ENCODE measurements around the gene TMCC3.
"Not testable (repeated sequence)": the region's sequence is repeated elsewhere in the genome, so short reads cannot be mapped to it uniquely, and the experiment has no call there.

Gene TMCC3

GRCh38 chr12:94616203-94616729 lies 34.1 kb downstream of the TMCC3 start:
- intact Hi-C loops (cut with micrococcal nuclease): no loop called here
- H3K9me3 Mint-ChIP-seq: no peaks in the 10 kb centered on the region

GRCh38 chr12:94615260-94616181 lies 34.8 kb downstream of the TMCC3 start:
- H3K4me3 Mint-ChIP-seq: no peak overlapping the region
- no peaks in the 10 kb centered on the region for H3K36me3 Mint-ChIP-seq (ENCODE audit: low read depth)
- intact Hi-C loops (cut with micrococcal nuclease): no loop called here
- peaks cover 5% of the 10 kb centered on the region for H3K4me1 Mint-ChIP-seq (ENCODE audit: low read depth)
- H3K27me3 Mint-ChIP-seq: peaks cover 4% of the 10 kb centered on the region
- H3K9me3 Mint-ChIP-seq: no peaks in the 10 kb centered on the region
- H3K27ac Mint-ChIP-seq: no peak overlapping the region

More at GRCh38 chr12:94616203-94616729, 34.1 kb downstream of the TMCC3 start:
- no peaks in the 10 kb centered on the region for H3K36me3 Mint-ChIP-seq (ENCODE audit: low read depth)
- H3K4me3 Mint-ChIP-seq: no peak overlapping the region
- H3K4me1 Mint-ChIP-seq (ENCODE audit: low read depth): peaks cover 8% of the 10 kb centered on the region
- peaks cover 2% of the 10 kb centered on the region for H3K27me3 Mint-ChIP-seq
- H3K27ac Mint-ChIP-seq: no peak overlapping the region

DNA sequence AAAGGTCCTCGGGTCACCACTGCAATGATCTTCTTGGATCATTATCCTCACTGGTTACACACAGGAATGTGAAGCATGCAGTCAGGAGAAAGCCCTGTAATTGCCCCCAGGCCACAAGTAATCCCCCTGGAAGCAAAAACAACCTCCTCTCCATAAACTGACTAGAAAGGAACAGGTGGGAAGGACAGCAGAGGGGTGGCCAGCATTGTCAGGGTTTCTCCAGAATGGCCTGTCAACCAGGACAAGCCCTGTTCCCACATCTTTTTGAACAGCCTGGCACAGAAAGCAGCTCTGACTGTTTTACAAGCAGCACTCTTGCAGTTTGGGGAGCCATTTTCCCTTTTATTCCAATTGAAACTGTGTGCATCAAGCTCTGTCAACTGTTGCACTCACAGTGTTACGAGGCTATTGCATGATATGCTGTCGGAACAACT lies 36.1 kb downstream of the TMCC3 start:
- intact Hi-C loops (cut with micrococcal nuclease): no loop called here

DNA sequence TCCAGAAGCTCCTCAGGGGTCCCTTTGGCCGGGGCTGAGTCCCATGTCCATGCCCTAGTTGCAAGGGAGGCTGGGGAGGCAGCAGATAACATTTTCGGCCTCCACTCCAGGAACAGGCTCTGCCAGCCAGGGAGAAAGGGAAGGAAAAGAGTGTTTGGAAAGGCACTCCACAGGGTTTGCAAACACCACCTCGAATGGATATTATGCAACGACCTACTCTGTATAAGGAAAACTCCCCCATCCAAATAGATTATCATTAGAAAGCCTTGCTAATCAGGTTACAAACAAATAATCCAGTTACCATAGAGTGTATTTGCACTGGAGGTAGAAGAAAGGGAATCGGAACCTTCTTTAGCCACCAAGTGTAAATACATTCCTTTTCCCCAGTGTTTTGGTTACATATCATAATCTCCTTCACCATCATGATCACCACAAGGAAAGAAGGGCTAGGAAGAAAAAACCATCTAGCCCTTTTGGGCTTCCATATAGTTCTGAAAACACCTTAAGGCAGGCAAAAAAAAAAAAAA lies 40.4 kb downstream of the TMCC3 start:
- intact Hi-C loops (cut with micrococcal nuclease): no loop called here
- Mint-ChIP-seq H3K27ac (no peak overlapping the region), H3K9me3 (peaks cover 13% of the 10 kb centered on the region), H3K36me3 (ENCODE audit: low read depth) (no peaks in the 10 kb centered on the region), H3K4me1 (ENCODE audit: low read depth) (no peaks in the 10 kb centered on the region), H3K27me3 (peaks cover 11% of the 10 kb centered on the region), H3K4me3 (no peak overlapping the region)

More for the DNA sequence above, 36.1 kb downstream of the TMCC3 start:
- Mint-ChIP-seq H3K27ac (no peak overlapping the region), H3K4me1 (ENCODE audit: low read depth) (peaks cover 3% of the 10 kb centered on the region), H3K4me3 (no peak overlapping the region), H3K36me3 (ENCODE audit: low read depth) (no peaks in the 10 kb centered on the region), H3K27me3 (peaks cover 6% of the 10 kb centered on the region), H3K9me3 (no peaks in the 10 kb centered on the region)

- H3K27ac Mint-ChIP-seq; H3K4me3 Mint-ChIP-seq; H3K4me1 Mint-ChIP-seq (ENCODE audit: low read depth); H3K36me3 Mint-ChIP-seq (ENCODE audit: low read depth); intact Hi-C loops (cut with micrococcal nuclease): not testable (repeated sequence)
- peaks cover 11% of the 10 kb centered on the region for H3K27me3 Mint-ChIP-seq
- peaks cover 13% of the 10 kb centered on the region for H3K9me3 Mint-ChIP-seq
Observed at GRCh38 chr12:94606810-94607209, 43.5 kb downstream of the TMCC3 start.

DNA sequence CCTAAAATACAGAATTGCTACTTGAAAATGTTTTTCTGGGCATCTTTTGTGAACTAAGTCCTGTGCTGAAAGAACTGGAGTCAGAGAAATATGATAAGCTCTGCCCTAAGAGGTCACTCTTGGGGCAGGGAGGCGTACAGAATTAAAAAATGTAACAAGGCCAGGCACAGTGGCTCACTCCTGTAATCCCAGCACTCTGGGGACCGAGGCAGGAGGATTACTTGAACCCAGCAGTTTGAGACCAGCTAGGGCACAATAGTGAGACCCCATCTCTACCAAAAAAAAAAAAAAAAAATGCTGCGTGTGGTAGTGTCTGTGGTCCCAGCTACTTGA lies 46.0 kb downstream of the TMCC3 start:
- Mint-ChIP-seq H3K27ac (no peak overlapping the region), H3K36me3 (ENCODE audit: low read depth) (no peaks in the 10 kb centered on the region), H3K4me1 (ENCODE audit: low read depth) (no peaks in the 10 kb centered on the region), H3K4me3 (no peak overlapping the region), H3K27me3 (peaks cover 7% of the 10 kb centered on the region), H3K9me3 (peaks cover 13% of the 10 kb centered on the region)
- intact Hi-C loops (cut with micrococcal nuclease): loop anchor here (5.0 kb wide), 2 partner anchors 38 to 158 kb away; no protein-coding TSS in a partner anchor

DNA sequence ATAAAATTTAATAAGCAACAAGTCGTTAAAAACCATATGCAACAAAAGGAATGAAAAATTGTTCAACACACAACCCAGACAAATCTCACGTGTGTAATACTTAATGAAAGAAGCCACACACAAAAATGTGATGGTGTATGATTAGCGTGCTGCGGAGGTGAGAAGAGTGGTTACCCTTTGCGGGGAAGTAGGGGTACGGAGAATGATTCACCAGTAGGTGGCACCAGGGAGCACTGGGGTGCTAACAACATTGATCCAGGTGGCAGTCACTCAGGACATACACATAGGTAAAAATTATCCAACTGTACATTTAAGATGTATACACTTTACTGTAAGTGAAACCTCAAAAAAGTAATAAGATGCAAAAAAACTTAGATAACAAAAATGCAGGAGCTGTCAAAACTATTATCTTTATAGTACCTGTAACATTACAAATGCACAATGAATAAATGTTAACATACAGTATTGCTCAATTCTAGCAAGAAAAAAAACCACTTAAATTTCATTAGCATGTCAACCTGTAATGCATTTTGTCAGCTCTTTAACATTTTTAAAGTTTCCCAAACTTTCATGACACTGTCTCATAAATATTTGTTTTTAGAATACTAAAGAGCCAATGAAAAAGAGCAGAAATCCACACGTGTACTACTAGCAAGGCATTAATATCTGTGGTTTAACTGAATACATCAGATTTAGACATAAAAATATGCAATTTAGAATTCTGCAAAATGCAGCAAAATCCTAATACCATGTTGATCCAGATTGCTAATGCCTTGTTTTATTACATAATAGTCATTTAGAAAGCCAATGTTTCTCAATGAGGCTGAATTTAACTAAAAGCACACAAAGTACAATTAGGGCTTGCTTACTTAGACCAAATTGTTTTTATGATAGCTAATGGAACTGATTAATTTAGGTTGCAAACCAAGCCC lies 46.7 kb downstream of the TMCC3 start:
- Mint-ChIP-seq H3K27ac (no peak overlapping the region), H3K4me1 (ENCODE audit: low read depth) (no peaks in the 10 kb centered on the region), H3K4me3 (no peak overlapping the region), H3K27me3 (peaks cover 6% of the 10 kb centered on the region), H3K9me3 (peaks cover 13% of the 10 kb centered on the region), H3K36me3 (ENCODE audit: low read depth) (no peaks in the 10 kb centered on the region)
- intact Hi-C loops (cut with micrococcal nuclease): loop anchor here (1.0 to 5.0 kb wide), 3 partner anchors 39 to 159 kb away; no protein-coding TSS in a partner anchor

DNA sequence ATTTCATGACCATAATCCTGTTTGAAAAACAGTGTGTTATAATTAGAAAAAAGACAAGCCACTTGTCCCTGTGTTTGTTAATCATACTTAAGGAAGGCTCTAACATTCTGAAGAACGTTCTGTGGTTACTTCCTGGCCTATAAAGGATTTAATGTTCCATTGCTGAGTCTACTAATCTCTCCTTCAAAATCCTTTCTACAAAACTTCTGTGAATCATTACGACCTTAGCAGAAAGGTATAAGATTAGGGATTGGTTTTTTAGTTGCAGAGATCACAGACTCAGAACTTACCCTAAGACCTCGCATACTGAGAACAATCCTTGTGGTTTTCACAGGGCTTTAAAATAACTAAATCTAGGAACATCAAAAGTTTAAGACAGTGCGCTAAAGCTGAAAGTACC lies 48.3 kb downstream of the TMCC3 start:
- Mint-ChIP-seq H3K4me1 (ENCODE audit: low read depth) (no peaks in the 10 kb centered on the region), H3K27me3 (peaks cover 6% of the 10 kb centered on the region), H3K27ac (no peak overlapping the region), H3K9me3 (peaks cover 10% of the 10 kb centered on the region), H3K36me3 (ENCODE audit: low read depth) (no peaks in the 10 kb centered on the region), H3K4me3 (no peak overlapping the region)
- intact Hi-C loops (cut with micrococcal nuclease): loop anchor here (5.0 kb wide), 2 partner anchors 40 to 160 kb away; no protein-coding TSS in a partner anchor

- H3K27ac Mint-ChIP-seq: not testable (repeated sequence)
Observed at GRCh38 chr12:94601307-94601706, 49.0 kb downstream of the TMCC3 start.

DNA sequence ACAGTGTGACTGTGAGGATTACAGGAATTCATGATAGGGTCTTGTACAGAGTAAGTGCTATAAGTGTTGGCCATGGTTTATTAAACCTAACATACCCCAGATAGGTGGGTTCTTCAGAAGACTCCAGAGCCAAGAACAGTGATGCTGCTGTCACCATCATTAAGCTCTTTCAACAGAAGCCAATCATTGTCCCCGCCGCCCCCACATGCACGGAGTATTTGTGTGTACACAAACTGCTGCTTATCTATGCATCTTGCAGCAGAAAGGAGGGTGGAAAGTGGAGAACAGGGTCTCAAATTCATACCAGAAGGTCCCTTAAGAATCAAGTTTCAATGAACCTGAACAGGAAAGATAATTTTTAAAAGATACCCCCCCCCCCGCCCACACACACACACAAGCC lies 51.2 kb downstream of the TMCC3 start:
- Mint-ChIP-seq H3K27me3 (peaks cover 3% of the 10 kb centered on the region), H3K27ac (no peak overlapping the region), H3K9me3 (no peaks in the 10 kb centered on the region), H3K36me3 (ENCODE audit: low read depth) (no peaks in the 10 kb centered on the region), H3K4me1 (ENCODE audit: low read depth) (no peaks in the 10 kb centered on the region), H3K4me3 (no peak overlapping the region)
- intact Hi-C loops (cut with micrococcal nuclease): no loop called here

More at GRCh38 chr12:94601307-94601706, 49.0 kb downstream of the TMCC3 start:
- not testable (repeated sequence) for H3K4me3 Mint-ChIP-seq; H3K4me1 Mint-ChIP-seq (ENCODE audit: low read depth); H3K27me3 Mint-ChIP-seq; H3K9me3 Mint-ChIP-seq; H3K36me3 Mint-ChIP-seq (ENCODE audit: low read depth)
- intact Hi-C loops (cut with micrococcal nuclease): loop anchor here (5.0 kb wide), 2 partner anchors 41 to 161 kb away; no protein-coding TSS in a partner anchor

- Mint-ChIP-seq H3K27ac (no peak overlapping the region), H3K4me3 (no peak overlapping the region), H3K4me1 (ENCODE audit: low read depth) (peaks cover 6% of the 10 kb centered on the region), H3K9me3 (no peaks in the 10 kb centered on the region), H3K27me3 (peaks cover 5% of the 10 kb centered on the region), H3K36me3 (ENCODE audit: low read depth) (no peaks in the 10 kb centered on the region)
- intact Hi-C loops (cut with micrococcal nuclease): no loop called here
Observed at GRCh38 chr12:94597268-94597667, 53.1 kb downstream of the TMCC3 start.

DNA sequence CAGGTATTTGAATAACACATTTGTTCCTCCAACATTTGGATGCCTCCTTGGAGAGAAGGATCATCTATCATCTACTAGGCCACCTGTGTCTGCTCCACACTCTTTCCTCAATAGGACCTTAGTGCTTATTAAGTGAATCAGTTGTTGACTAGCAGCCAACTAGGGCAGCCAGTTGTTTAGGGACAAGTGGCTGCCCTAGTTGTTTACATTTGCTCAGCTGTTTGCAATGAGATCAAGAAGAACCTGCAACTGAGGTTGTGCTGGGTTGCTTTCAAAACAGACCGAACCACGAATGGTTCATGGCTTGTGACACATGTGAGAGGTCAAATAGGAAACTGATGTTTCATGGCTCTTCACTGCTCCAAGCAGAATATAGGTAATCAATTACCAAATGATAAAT lies 53.8 kb downstream of the TMCC3 start:
- Mint-ChIP-seq H3K9me3 (no peaks in the 10 kb centered on the region), H3K4me3 (no peak overlapping the region), H3K36me3 (ENCODE audit: low read depth) (no peaks in the 10 kb centered on the region), H3K27ac (no peak overlapping the region), H3K4me1 (ENCODE audit: low read depth) (peaks cover 6% of the 10 kb centered on the region), H3K27me3 (peaks cover 5% of the 10 kb centered on the region)
- intact Hi-C loops (cut with micrococcal nuclease): no loop called here

DNA sequence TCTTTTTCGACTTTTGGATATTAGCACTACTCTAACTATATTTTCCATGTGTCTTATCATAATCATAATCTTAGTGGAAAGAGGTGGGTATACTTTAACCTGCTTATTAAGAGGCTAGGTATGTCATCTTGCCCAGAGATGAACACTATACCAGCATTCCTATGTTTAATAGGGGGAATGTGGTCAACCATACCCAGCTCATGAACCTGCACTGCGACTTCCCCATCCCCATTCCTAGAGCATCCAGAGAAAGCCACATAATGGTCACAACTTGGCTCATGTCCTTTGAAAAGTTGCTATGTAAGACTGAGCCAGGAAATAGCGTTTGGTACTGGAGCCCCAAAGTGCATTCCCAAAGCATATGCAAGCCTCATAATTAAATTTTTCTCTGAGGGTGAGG lies 55.2 kb downstream of the TMCC3 start:
- no peak overlapping the region for H3K27ac Mint-ChIP-seq
- H3K27me3 Mint-ChIP-seq: peaks cover 5% of the 10 kb centered on the region
- peaks cover 6% of the 10 kb centered on the region for H3K4me1 Mint-ChIP-seq (ENCODE audit: low read depth)
- no peak overlapping the region for H3K4me3 Mint-ChIP-seq
- H3K9me3 Mint-ChIP-seq: no peaks in the 10 kb centered on the region
- H3K36me3 Mint-ChIP-seq (ENCODE audit: low read depth): no peaks in the 10 kb centered on the region
- intact Hi-C loops (cut with micrococcal nuclease): no loop called here
